Fibroblast of peridontal ligament (primary cell): ENCODE results near the gene HDX.
"Not testable (repeated sequence)": the region's sequence is repeated elsewhere in the genome, so short reads cannot be mapped to it uniquely, and the experiment has no call there.

Source experiments
- DNase-seq: peaks from one replicate; pipeline ENCODE4 v3.0.0-alpha.2; 2010; ENCODE audit errors: extremely low read depth

Gene HDX, protein sequence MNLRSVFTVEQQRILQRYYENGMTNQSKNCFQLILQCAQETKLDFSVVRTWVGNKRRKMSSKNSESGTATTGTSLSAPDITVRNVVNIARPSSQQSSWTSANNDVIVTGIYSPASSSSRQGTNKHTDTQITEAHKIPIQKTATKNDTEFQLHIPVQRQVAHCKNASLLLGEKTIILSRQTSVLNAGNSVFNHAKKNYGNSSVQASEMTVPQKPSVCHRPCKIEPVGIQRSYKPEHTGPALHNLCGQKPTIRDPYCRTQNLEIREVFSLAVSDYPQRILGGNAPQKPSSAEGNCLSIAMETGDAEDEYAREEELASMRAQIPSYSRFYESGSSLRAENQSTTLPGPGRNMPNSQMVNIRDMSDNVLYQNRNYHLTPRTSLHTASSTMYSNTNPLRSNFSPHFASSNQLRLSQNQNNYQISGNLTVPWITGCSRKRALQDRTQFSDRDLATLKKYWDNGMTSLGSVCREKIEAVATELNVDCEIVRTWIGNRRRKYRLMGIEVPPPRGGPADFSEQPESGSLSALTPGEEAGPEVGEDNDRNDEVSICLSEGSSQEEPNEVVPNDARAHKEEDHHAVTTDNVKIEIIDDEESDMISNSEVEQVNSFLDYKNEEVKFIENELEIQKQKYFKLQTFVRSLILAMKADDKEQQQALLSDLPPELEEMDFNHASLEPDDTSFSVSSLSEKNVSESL

GRCh38 chrX:84501798-84502628 is at the start of gene HDX:
HDX (minus strand) TSS chrX:84502453; CDS start chrX:84475397, 27,056 bp downstream.
- DNase-seq, result peak; percentile 85

- not testable (repeated sequence) for DNase-seq
Observed at GRCh38 chrX:84541315-84541714, 39.1 kb upstream of the HDX start.

DNA sequence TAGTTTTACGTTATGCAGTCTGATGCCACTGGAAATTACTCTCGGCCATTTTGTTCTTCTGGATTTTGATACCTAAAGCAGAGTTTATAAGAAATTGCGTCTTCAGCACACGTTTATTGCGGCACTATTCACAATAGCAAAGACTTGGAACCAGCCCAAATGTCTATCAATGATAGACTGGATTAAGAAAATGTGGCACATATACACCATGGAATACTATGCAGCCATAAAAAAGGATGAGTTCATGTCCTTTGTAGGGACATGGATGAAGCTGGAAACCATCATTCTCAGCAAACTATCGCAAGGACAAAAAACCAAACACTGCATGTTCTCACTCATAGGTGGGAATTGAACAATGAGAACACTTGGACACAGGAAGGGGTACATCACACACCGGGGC is 35.4 kb upstream of the HDX start:
- not testable (repeated sequence) for DNase-seq

DNA sequence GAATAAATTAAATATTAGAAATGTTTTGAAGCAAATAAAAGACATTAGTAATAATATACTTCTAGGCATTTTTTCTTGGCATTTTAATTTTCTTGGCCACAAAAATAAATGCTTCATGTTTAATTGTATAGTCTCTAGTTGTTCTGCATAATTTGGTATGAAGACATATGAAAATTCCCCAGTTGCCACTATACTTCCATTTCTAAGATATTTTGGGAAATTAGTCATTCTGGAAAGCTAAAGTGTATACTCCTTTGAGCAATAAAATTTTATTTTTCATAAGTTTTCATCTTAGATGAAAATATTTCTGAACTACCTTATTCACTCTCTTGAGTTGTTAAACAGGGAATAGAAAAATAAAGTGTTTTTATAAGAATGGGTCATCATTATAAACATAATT is 13.8 kb downstream of the HDX start:
- no peak for DNase-seq

DNA sequence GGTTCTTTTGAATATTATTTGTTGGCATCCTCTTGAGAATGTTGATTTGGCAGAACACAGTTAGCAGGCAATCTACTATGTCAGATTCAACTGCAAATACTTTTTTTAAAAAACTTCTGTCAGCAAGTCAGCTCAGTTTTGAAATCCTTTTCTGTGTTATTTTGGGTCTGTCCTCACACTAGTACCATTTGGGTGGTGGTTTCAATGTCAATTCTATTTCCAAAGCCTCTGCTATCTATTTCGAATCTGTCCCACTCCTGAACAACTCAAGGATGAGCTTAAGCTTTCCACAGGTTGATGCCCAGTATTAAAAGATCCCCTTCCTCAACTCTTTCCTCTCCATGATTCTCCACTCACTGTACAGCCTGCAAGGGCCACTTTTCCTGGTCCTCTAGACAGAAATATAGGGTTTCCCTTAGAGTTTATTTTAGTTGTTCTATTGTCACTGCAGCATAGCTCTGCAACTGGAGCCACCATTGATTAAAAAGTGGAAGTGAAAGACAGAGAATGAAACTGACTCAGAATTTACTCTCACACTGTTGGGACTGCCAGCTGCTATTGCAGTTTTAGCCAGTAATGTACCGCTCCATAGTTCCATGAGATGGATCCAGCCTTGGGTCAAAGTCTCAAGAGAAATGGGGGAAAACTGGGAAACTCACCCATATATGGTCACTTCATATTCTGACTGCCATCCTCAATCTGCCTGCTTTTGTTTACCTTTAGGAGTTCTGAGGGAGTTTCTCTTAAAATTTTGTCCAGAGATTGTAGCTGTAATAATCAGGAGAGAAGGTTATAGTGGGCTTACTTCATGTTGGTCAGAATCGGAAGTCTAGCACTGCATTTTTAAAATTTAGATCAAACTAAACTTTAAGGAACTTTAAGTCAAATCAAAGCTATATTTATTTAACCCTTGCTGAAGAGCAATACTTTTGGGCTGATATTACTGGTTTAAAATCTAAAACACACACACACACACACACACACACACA is 14.6 kb downstream of the HDX start:
- DNase-seq, result no peak

GRCh38 chrX:84479086-84479485 is 23.2 kb downstream of the HDX start:
- DNase-seq, result no peak

- no peak for DNase-seq
Observed at GRCh38 chrX:84477114-84477513, 25.1 kb downstream of the HDX start.

GRCh38 chrX:84475596-84475995 is 26.7 kb downstream of the HDX start:
- no peak for DNase-seq

GRCh38 chrX:84475101-84475500 is 27.2 kb downstream of the HDX start:
- DNase-seq, result no peak

DNA sequence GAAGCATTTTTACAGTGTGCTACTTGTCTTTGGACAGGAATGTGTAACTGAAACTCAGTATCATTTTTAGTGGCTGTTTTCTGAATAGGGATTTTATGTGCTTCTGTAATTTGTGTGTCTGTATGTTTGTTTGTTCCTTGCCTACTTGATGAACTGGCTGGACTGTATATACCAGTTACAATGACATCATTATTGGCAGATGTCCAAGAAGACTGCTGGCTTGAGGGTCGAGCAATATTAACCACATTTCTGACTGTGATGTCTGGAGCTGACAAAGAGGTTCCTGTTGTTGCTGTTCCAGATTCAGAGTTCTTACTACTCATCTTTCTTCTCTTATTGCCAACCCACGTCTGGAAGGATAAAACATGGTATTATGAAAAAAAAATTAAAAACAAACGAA is 33.0 kb downstream of the HDX start:
- peak; percentile 11 for DNase-seq

DNA sequence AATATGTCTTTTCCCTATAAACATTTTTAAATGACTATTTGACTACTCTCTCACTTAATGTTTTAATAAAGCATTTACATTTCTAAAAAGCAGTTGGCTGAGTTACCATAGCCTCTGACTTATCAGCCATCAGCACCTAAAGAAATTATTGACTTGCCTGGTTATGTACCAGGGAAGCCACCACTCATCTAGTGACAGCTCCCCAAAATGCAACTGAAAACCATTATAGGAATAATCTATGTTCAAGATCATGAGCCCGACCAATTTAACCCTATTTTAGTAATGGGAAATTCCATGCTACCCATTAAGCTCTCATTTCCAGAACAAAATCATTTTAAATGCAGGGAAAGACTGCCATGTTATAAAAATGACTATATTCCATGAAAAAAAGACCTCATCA is 34.4 kb downstream of the HDX start:
- DNase-seq, result no peak

DNA sequence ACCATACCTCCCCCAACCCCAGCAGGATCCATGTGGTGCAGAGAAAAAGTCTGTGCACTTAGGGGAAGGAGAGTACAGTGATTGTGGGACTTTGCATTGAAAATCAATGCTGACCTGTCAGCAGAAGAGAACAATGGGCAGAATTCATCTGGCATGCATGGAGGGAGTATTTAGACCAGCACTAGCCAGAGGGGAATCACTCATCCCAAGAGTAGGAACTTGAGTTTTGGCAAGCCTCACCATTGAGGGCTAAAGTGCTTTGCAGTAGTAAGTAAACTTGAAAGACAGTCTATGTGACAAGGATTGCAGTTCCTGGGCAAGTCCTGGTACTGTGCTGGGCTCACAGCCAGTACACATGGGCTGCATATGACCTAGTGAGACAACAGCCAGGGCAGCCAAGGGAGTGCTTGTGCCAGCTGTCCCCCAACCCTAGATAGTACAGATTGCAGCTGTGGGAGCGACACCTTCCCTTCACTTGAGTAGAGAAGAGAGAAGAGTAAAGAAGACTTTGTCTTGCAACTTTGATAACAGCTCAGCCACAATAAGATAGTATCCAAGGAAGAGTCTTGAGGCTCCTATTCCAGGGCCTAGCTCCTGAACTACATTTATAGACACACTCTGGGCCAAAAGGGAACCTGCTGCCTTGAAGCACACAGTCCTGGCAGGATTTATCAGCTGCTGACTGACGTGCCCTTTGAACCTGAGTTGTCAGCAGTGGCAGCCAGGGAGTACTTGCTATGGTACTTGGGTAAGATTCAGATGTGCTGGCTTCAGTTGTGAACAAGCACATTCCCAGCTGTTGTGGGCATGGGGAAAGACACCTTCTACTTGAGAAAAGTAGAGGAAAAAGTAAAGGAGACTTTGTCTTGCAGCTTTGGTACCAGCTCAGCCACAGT is 48.7 kb downstream of the HDX start:
- DNase-seq, result no peak

DNA sequence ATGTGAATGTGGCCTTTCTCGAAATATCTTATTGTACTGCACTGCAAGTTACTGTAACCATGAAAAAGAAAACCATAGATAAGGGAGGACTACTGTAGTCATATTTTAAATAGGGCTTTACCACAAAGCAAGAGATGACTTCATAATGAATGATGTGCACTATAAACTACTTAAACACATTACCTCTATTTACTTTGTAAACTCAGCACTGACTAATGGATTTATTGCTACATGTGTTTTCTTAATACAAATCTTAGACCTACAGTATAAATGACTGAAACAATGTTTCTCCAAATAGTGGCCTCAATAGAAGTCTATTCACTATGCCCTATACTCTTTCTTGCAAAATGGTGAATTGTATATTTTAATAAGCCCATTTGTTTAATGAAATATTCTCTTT is 61.1 kb downstream of the HDX start:
- DNase-seq, result no peak

- DNase-seq, result no peak
Observed at GRCh38 chrX:84415140-84415539, 87.1 kb downstream of the HDX start.

GRCh38 chrX:84363663-84364062 is 138.6 kb downstream of the HDX start:
- DNase-seq, result peak; percentile 6

DNA sequence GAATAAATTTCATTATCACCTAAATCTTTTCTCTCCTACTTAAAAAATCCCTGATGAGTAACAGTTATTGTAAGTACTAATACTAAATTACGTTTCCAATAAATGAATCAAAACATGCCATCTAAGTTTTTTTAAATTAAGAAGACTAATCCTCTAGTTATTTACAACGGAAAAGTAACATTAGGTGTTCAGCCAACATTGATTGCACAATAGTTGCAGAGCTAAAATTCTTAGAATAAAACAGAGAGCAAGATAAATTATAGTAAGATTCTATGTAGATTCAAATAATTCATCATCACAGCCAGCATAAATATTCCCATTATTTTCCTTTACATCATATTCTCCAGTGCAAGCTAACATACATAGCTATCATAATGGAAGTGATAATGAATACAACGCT is 139.2 kb downstream of the HDX start:
- DNase-seq, result peak; percentile 18

DNA sequence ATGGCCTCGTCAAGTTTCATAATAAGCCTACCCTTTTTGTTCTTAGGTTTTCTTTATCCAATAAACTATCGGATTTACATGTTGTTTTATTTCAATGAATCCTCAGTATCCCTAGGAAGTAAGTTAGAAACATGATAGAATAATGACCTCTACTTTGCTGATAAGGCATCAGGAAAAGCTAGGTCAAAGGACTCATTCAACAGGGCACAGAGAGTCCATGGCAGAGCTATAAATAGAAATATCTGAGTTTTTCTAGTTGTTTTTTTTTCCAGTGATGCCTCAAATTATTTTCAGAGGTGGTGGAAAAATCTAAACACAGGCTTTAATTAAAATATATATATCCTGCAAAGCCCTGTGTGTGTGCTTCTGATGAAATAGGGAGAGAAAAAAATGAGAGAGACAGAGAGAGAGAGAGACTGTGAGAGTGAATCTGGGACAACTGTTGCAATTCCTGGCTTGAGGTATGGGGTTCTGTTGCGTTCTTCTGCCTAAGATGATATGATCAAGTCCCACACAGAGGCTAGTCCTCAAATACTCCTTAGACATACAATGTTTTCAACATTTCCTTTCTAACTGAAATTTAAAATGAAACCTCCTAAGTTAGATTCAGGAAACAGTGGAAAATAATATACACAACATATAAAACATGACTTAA is 139.9 kb downstream of the HDX start:
- no peak for DNase-seq

DNA sequence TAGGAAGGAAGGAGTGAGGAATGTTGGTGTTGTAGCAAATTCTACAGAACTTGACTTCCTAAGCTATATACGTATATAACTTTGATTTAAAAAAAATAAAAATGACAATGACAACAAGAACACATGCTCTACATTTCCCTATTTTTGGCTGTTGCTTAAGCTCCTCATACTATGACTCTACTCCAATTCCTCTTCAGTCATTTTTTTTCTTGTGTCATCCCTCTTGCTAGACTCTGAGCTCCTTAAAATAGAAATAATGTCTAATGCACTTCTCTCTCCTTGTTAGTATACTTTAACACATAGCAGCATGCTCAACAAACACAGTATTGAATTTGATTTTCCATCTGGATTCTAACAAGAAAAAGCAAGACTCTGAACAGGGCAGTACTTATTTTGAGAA is 144.0 kb downstream of the HDX start:
- DNase-seq, result no peak

GRCh38 chrX:84357296-84357695 is 145.0 kb downstream of the HDX start:
- no peak for DNase-seq

GRCh38 chrX:84340968-84341367 is 161.3 kb downstream of the HDX start:
- DNase-seq, result peak; percentile 27
